ENCODE measurements around the gene PMM1.

PMM1 gene

GRCh38 chr22:41532908-41533825, 56.5 kb downstream of the PMM1 start:
- H3K9me3 ChIP-seq (ENCODE audit: control insufficient read depth, low read length), result no peaks in the 10 kb centered on the region
- H3K36me3 ChIP-seq (ENCODE audit: control insufficient read depth, insufficient read depth, low read length), result no peaks in the 10 kb centered on the region
- no peak overlapping the region for H3K27ac ChIP-seq
- peaks cover 4% of the 10 kb centered on the region for H3K4me1 ChIP-seq
- no peak overlapping the region for H3K4me2 ChIP-seq (ENCODE audit: low read length)
- H3K79me2 ChIP-seq, result no peaks in the 10 kb centered on the region
- no peaks in the 10 kb centered on the region for H3K27me3 ChIP-seq (ENCODE audit: control insufficient read depth, insufficient read depth, low read length)
- H3K9ac ChIP-seq, result no peak overlapping the region
- peak; percentile 53 for TF ChIP-seq CTCF (IDR thresholded peaks at IDR 0.05)
- H3K4me3 ChIP-seq (ENCODE audit: low read depth, low read length), result no peak overlapping the region
- no peak overlapping the region for H2AFZ ChIP-seq

- Histone ChIP-seq H2AFZ (no peak overlapping the region), H3K79me2 (no peaks in the 10 kb centered on the region), H3K9ac (no peak overlapping the region), H3K27me3 (ENCODE audit: control insufficient read depth, insufficient read depth, low read length) (no peaks in the 10 kb centered on the region), H3K4me3 (ENCODE audit: low read depth, low read length) (no peak overlapping the region), H3K9me3 (ENCODE audit: control insufficient read depth, low read length) (no peaks in the 10 kb centered on the region), H3K4me2 (ENCODE audit: low read length) (no peak overlapping the region), H3K4me1 (peaks cover 4% of the 10 kb centered on the region), H3K36me3 (ENCODE audit: control insufficient read depth, insufficient read depth, low read length) (no peaks in the 10 kb centered on the region), H3K27ac (no peak overlapping the region)
- no peak for TF ChIP-seq CTCF (IDR thresholded peaks at IDR 0.05)
Observed at GRCh38 chr22:41531715-41532477, 57.7 kb downstream of the PMM1 start.

- Histone ChIP-seq H3K9me3 (ENCODE audit: control insufficient read depth, low read length) (no peaks in the 10 kb centered on the region), H3K9ac (no peak overlapping the region), H2AFZ (no peak overlapping the region), H3K27ac (no peak overlapping the region), H3K36me3 (ENCODE audit: control insufficient read depth, insufficient read depth, low read length) (no peaks in the 10 kb centered on the region), H3K4me2 (ENCODE audit: low read length) (no peak overlapping the region), H3K4me3 (ENCODE audit: low read depth, low read length) (no peak overlapping the region), H3K4me1 (peaks cover 4% of the 10 kb centered on the region), H3K79me2 (no peaks in the 10 kb centered on the region), H3K27me3 (ENCODE audit: control insufficient read depth, insufficient read depth, low read length) (no peaks in the 10 kb centered on the region)
- no peak for TF ChIP-seq CTCF (IDR thresholded peaks at IDR 0.05)
Observed at GRCh38 chr22:41530890-41531714, 58.5 kb downstream of the PMM1 start.

- Histone ChIP-seq H2AFZ (no peak overlapping the region), H3K9me3 (ENCODE audit: control insufficient read depth, low read length) (no peaks in the 10 kb centered on the region), H3K4me2 (ENCODE audit: low read length) (no peak overlapping the region), H3K4me1 (peaks cover 9% of the 10 kb centered on the region), H3K27me3 (ENCODE audit: control insufficient read depth, insufficient read depth, low read length) (no peaks in the 10 kb centered on the region), H3K4me3 (ENCODE audit: low read depth, low read length) (no peak overlapping the region), H3K9ac (no peak overlapping the region), H3K27ac (no peak overlapping the region), H3K36me3 (ENCODE audit: control insufficient read depth, insufficient read depth, low read length) (no peaks in the 10 kb centered on the region), H3K79me2 (no peaks in the 10 kb centered on the region)
- TF ChIP-seq CTCF (IDR thresholded peaks at IDR 0.05), result no peak
Observed at GRCh38 chr22:41528938-41529561, 60.6 kb downstream of the PMM1 start.

All from parathyroid adenoma (tissue), 2 donors.